GM21723 (cell line): ENCODE measurements around the gene FARP2.
A peak's percentile ranks its signal among the peaks of the same experiment; 100 is the strongest.
"Not testable (repeated sequence)": the region's sequence is repeated elsewhere in the genome, so short reads cannot be mapped to it uniquely, and the experiment has no call there.

Experiments used
- ATAC-seq: cut with Tn5 transposase; IDR thresholded peaks from one replicate; pipeline ENCODE4 v1.9.1; 2021; ENCODE audit warnings: mild to moderate bottlenecking, moderate library complexity; ENCODE audit not compliant: unreplicated experiment

FARP2 gene

GRCh38 chr2:241501099-241501541 lies 145.0 kb downstream of the FARP2 start:
- no peak for ATAC-seq

DNA sequence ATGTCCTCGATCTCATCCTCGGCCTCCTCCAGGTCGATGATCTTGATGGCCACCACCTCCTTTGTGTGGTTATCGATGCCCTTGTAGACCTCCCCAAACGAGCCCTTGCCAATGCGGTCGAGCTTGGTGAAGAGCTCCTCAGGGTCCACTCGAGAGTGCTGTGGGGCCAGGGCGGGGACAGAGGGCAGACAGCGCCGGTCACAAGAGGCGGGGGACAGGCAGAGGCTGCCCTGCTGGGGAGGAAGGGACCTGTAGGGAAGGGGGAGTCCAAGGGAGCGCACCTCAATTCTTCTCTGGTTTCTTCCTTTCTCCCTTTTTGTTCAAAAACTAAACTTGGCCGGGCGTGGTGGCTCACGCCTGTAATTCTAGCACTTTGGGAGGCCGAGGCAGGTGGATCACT lies 145.5 kb downstream of the FARP2 start:
- no peak for ATAC-seq

- ATAC-seq: no peak
Measured at GRCh38 chr2:241502281-241502680, 146.2 kb downstream of the FARP2 start.

DNA sequence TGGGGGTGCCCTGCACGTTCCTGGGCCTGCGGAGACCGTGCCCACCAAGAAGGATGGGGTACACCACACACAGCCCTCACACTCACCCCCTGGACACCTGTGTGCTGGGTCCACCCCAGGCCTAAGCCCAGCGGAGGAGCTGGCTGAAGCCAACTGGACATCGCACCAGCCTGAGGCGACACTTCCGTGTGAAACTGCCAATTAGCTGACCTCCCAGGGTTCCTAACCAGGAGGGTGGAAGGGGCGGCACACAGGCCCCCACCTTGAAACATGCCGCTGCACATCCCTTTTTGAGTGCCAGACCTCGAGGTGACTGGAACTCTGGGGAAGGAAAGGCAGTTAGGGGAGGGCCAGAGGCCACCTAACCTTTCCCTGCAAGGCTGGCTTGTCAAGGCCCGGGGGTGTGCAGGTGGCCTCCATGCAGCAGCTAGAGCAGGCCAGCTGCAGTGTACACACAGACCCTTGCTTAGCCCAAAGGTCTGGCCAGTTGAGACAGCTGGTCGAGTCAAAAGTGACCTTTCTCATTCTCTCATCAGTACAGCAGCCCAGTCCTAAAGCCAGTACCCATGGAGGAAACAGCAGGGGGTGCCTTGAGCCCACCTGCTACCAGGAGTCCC lies 147.8 kb downstream of the FARP2 start:
- ATAC-seq: no peak

GRCh38 chr2:241505086-241505780 lies 149.1 kb downstream of the FARP2 start:
- ATAC-seq: no peak

DNA sequence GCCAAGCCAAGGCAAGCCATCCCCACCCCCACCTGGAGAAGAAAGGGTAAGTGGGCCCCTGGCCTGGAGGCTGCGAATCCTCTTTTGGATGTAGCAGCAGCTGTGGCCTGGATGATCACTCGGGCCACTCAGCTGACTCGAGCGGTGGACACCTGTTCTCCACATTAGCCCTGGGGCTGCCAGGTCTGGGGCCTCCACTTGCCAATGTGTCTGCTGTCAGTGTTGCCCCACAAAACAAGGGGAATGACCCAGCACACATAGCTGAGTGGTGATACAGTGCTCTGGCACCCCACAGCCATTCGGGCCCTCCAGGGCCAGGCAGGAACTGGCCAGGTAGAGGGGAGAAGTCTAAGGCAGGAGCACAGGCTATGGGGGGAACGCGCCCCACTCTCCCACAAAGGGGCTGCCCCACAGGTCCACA lies 149.7 kb downstream of the FARP2 start:
- ATAC-seq: no peak

DNA sequence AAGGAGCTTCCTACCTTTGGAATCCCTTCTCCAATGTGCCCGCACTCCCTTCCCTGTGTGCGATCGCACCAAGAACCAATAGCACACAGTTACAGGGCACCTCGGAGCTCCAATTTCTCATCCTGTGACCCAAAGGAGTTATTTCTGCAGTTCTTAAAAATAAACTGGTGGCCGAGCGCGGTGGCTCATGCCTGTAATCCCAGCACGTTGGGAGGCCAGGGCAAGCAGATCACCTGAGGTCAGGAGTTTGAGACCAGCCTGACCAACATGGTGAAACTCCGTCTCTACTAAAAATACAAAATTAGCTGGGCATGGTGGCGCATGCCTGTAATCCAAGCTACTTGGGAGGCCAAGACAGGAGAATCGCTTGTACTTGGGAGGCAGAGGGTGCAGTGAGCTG lies 150.2 kb downstream of the FARP2 start:
- not testable (repeated sequence) for ATAC-seq

DNA sequence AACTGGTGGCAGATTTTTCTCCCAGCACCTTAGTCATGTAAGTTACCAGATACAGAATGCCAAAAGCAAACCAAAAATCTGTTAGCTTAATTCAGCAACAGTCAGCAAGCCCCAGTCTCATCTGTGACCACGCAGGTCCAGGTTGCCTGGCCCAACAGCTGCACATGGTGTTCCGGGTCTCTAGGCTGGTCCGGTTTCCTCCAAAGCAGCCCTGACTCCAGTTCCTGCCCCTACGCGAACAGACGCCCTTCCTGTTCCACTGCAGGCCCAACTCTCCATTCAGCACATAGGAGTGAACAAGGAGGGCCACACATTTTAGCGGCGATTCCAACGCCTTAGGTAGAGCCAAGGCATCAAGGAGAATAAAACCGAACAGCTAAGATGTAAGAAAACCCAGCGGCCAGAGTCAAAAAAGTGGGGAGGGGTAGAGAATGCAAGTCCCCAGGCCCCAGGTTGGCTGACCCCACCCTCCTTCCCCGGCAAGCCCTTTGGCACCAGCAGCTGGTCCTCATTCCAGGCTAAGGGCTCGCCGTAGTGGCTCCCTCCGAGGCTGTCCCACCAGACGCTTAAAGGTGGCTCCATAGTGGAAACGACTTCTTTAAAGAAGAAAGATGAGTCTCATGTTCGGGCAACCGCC lies 150.8 kb downstream of the FARP2 start:
- no peak for ATAC-seq

DNA sequence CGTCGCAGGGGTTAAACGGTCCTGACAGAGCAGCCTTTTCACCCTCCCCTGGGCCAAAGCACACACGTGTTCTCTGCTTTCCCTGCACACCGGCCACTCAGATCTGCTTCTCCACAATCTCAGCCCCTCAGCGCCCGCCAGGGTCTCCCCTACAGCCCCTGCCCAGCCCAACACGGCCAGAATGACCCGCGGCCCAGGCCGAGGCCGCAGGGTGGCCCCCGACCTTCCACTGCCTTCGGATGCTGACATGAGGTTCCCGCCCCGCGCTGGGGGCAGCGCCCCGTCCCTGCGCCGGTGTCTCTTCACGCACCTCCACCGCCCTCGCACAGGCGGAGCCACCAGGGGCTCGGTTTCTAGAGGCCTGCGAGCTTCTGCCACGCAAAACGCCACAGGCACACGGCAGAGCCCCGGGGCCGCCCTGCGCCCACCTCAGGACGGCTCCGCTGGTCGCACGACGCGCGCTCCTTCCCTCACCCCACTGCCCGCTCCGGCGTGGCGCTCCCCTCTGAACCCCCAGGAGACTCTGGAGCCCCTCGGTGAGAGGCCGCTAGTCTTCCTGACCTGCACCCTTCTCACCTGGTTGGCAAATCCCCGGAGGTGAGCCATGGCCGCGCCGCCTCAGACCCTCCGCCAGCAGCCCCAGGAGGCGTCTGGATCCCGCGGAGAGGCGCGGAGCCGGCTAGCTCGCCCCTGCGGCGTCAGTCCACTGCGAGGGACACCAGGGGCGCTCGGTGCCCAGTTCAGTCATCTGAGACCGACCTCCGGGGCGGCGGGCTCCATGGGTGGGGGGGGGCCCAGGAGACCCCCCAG lies 151.6 kb downstream of the FARP2 start:
- ATAC-seq: peak; percentile 31

GRCh38 chr2:241508240-241509154 lies 152.4 kb downstream of the FARP2 start, which contains the start of gene STK25:
TSS of gene STK25 (minus strand) at chr2:241508584. CDS start at chr2:241508035, 549 bp downstream.
- ATAC-seq: peak; percentile 90

DNA sequence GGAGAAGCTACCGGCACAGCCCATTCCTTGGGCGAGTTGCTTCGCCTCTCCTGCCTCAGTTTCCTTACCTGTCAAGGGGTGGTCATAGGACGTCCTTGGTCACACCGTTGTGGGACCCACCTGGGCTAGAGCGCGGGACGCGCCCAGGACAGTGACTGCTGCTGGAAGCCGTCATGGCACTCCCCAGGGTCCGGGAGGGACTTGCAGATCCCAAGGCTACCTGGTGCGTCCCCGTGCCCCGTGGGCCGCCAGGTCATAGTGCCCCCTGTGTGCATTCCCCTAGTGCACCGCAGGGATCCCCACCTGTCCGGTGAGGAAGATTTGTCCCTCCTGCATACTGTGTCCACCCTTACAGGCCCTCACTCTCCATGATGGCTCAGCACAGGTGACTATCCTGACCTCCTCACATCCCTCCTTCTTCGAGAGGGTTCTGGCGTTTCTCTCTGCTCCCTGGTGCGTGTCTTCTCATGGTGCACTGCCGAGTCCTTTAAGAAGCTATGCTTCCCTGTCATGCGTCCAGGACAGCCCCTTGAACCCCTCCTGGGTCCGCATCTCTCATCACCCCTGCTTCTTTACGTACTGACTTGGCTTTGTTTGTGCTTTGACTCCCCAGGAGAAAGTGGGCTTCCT lies 153.2 kb downstream of the FARP2 start:
- ATAC-seq: no peak

DNA sequence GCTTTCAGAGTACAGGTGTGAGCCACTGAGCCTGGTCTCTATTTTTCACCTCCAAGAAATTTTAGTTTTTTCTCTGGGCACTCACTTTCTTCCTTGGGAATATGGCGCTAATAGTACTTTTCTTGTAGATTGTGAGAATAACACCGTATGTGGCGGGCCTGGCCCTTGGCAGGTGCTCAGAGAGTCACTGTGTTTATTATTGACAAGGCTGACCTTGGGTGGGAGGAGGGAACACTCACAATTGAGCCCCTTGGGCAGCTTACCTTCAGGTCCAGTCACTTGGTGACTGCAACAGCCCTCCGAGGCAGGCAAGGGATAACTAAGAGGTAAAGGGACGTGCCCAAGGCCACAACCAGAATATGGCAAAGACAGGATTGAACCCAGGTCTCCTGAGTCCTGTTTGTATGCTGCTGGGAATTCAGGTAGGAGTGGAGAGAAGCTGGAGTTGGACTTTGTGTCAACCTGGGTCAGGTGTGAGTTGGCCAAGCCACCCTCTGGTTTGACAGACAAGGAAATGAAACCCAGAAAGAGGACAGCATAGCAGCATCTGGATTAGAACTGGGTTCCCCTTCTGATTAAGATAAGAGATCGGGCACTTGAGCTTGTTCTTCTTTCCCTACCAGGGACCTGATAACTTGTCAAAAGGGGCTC lies 155.1 kb downstream of the FARP2 start:
- ATAC-seq: no peak

DNA sequence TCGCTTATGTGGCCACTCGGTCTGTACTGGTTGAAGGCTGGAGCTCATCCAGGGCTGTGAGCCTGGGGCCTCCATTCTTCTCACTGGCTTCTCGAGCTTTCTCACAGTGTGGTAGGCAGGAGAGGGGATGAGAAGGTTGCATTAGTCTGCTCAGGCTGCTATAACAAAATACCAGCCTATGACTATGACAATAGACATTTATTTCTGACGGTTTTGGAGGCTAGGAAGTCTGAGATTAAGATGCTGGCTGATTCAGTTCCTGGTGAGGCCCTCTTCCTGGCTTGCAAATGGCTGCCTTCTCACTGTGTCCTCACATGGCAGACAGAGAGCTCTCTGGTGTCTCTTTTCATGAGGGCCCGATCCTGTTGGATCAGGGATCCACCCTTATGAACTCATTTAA lies 158.5 kb downstream of the FARP2 start:
- ATAC-seq: no peak

GRCh38 chr2:241514986-241515737 lies 159.1 kb downstream of the FARP2 start:
- ATAC-seq: peak; percentile 72

- no peak for ATAC-seq
Measured at GRCh38 chr2:241516520-241516965, 160.5 kb downstream of the FARP2 start.

DNA sequence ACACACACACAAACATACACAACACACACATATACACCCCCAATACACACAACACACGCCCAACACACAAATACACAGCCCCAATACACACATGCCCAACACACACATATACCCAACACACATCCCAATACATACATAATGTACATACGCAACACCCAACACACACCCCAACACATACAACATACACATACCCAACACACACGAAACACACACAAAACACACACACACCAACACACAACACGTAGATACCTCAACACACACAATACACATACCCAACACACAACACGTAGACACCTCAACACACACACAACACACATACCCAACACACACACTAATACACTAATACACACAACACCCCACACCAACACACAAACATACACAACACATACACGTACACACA lies 161.2 kb downstream of the FARP2 start:
- no peak for ATAC-seq

DNA sequence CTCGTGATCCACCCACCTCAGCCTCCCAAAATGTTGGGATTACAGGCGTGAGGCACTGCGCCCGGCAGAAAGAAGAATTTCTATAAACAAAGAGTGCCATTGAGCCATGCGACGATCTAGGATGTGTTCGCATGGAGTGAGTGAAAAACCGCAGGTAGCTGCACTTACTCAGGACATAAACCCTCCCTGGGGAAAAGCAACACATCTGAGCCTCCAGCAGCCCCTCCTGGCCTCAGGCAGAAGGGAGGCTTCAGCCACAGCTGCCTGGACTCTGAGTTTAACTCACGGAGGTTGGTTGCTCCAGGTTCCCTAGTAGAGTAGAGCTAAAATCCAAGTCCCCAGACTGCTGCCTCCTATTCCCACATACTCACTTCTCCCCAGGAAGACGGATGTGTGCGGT lies 163.6 kb downstream of the FARP2 start:
- ATAC-seq: no peak

DNA sequence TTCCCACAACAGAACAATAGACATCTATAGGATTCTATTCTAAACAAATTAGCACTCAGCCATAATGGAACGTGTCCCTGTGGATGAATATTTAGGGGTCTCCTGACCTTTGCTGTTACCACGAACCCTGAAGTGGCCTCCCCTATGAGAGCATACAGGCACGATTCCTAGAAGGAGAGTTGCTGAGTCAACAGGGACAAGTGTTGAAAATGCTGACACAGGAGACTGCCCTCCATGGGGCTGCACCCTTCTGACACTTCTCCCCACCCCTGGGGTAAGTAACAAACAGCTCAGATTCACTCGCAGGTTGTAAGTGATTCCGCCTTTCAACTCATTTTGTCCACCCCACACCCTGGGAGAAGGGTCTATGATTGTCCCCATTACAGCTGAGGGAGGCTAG lies 166.4 kb downstream of the FARP2 start:
- no peak for ATAC-seq
